Measurements from ENCODE around the gene CIDEA. TPM values are rescaled to one million over a fixed set of nuclear protein-coding genes. Genes with fewer than 3 reads are reported as not detected.

CIDEA gene
- not detected in 2 replicates for total RNA-seq

GRCh38 chr18:12254136-12254819, at the start of gene CIDEA:
Gene CIDEA, plus strand, starts transcription at chr18:12254361. Its CDS starts 23 bp downstream, at chr18:12254384.

GRCh38 chr18:12307701-12308385, 53.7 kb downstream of the CIDEA start, which contains the start of gene TUBB6:
Gene TUBB6, plus strand, starts transcription at chr18:12308241. Its CDS starts 52 bp downstream, at chr18:12308293.

Small RNA genes lying within 50 kb of the gene (small RNA-seq; reads per million reads assigned to genes)
- gene RNU6-170P: not detected

Other genes starting within 250 kb of the CIDEA start
- not detected in 2 replicates for gene ANKRD62, start 160.5 kb upstream of the CIDEA start, total RNA-seq
- 242 and 398 TPM in 2 replicates for gene TUBB6, start 53.9 kb downstream of the CIDEA start, total RNA-seq
- 44.7 and 46.3 TPM in 2 replicates for gene AFG3L2, start 122.9 kb downstream of the CIDEA start, total RNA-seq
- gene PRELID3A, start 153.6 kb downstream of the CIDEA start, total RNA-seq: 0.79 and 1.1 TPM in 2 replicates